ENCODE results near the gene KCNG2.

The KCNG2 gene

GRCh38 chr18:79945118-79946042 lies 147.6 kb downstream of the KCNG2 start:
- no peak for DNase-seq

DNA sequence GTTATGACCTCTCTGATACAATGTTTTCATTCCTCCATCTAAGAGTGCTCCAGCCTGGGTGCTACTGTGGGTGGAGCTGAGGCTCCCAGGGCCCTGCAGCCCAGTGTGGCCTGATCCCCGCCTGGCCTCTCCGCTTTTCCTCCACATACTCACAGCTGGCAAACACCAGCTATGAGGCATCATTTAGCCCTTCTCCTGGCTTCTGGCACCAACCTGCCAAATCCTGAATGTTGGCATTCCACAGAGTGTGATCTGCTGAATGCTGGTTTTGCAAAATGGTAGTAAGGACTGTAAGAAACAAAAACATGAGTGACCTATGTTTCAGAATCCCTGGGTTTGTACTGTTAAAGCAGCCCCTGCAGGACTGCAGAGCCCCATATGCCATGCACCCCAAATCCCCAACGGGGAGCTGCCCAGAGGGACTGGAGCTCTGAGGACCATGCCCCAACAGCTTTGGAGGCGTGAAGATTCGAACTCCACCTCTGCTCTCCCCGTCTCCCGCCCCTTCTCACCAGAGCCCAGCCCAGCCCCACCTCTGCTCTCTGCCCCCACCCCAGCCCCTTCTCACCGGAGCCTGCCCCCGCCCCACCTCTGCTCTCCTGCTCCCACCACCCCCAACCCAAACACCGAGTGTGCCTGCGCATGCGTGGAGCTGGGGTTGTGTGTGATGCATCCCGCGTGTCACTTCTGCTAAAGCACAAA lies 149.5 kb downstream of the KCNG2 start:
- DNase-seq, result no peak

DNA sequence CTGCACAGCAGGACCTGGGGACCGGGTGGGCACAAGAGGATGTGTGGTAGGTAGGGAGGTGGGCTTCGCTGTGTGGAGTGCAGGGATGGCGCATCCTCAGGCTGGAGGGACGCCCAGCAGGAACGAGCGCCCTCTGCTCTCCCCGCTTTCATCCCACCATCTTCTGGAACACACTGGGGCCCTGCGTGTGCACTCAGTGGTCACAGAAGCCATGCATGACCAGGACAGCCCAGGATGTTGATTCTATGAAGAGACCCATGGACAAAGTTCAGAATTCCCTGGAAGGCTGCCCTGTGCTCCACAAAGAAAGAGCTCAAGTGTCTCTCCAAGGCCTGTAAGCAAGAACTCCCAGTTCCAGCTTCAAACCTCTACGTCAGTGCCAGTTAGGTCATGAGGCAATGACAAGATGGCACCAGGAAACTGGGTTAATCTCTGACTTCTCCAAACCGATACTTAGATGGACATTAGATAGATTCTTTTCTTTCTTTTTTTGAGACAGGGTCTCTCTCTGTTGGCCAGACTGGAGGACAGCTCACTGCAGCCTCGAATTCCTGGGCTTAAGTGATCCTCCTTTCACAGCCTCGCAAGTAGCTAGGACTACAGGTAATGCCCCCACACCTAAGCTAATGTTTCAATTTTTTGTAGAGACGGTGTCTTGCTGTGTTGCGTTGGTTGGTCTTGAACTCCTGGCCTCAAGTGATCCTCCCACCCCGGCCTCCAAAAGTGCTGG lies 150.3 kb downstream of the KCNG2 start:
- DNase-seq, result no peak

DNA sequence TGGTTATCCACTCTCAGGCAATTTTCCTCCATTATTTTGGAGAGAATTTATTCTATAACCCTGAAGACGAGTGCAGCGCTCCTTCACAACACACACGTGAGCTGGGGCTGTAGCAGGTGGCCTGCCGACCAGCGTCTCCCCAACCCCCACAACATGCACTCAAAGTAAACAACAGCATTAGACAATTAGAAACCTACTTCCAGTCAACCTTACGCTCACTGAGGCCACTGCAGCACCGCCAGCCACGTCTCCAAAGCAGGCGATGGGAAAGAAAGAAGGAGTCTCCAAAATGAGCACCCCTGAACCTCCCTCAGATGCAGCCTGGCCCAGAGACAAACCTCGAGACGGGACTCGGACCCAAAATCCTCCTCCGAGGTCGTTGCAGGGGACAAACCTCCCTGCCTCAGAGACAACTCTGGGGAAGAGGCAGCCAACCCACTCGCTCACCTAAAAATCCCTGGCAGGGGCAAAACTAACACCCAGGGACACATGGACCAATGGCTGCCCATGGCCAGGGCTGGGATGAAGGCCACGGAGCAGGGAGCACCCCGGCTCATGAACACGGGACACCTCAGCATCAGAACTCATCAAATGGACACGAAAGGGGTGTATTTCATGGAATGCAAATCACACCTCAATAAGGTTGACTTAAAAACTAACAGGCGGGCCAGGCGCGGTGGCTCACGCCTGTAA lies 151.1 kb downstream of the KCNG2 start:
- DNase-seq, result no peak
